ENCODE data around the gene PSMB2.

The PSMB2 gene

DNA sequence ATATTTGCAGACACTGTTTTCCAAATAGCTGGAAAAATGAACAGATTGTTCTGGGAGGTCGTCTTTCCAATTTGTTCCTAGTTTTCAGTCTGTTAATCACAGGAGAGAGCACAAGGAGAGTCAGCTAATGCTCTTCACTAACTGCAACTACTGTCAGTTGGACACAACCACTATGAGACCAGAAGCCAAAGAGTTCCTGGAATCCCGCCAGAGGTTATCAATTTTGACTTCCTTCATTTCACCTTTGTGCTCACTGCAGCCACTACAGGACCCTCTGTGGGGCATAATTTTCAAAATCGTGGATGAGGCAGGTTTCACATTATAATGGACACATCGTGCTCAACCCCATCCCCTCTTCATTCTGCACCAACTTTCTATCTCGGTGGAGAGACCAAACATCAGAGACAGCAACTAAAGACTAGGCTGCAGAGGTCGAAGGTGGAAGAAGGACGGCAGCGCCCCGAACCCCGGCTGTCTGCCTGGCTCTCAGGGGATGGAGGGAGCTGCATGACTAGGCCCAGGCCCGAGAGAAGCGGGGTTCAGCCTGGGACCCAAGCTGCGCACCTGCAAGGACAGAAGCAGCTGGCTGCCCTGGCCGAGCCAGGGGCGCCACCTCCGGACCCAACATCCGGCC is 84.7 kb downstream of the PSMB2 start:
- Mint-ChIP-seq H3K27ac (peak overlapping the region; percentile 31 to 77 (median 32)), H3K4me3 (peak overlapping the region; percentile 98 to 100 (median 99)), H3K9me3 (no peaks in the 10 kb centered on the region), H3K4me1 (peaks cover 47% of the 10 kb centered on the region), H3K27me3 (ENCODE audit: low read depth) (no peaks in the 10 kb centered on the region), H3K36me3 (ENCODE audit: low read depth) (peaks cover 22% of the 10 kb centered on the region)
- no peak for TF ChIP-seq CTCF (IDR thresholded peaks at IDR 0.05; ENCODE audit: unreplicated experiment in 3 of 3)

DNA sequence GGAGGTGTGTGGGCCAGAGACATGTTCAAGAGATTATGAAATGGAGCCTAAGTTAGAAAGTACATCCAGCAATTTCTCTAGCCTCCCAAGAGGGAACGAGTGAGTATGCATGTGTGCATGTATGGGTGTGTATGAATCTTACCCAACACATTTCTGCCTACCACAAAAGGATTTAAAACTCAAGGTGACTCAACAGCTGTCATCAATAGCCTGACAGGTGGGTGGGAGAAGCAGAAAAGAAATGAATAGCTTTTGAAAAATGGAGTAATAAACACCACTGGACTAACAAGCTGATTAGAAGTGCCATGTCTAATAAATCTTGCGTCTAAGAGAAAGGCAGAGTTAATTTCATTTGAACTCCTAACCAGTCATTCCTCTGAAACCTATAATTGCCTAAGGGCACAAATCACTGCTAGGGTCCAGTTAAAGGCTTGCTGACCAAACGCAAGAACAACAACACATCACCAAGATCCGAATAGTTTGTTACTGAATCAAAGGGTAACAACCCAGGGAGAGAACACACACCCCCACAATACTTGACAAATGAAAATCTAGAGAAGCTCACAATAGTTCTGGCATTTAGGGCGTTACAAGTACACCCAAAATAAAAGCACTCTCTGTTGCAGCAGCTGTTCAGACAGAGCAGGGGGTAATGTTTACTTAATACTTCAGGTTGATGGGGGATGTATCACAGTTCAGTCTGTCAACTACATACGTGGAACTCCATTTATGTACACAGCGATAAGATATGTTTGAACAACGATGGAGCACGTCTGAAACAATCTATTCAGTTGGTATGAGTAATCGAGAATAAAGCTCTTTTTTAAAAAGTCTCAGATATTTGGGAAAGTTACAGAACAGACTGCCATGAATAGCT is 85.5 kb downstream of the PSMB2 start:
- Mint-ChIP-seq H3K36me3 (ENCODE audit: low read depth) (peaks cover 21% of the 10 kb centered on the region), H3K4me1 (peaks cover 42% of the 10 kb centered on the region), H3K27ac (peak overlapping the region; percentile 31 to 77 (median 32)), H3K27me3 (ENCODE audit: low read depth) (no peaks in the 10 kb centered on the region), H3K9me3 (no peaks in the 10 kb centered on the region), H3K4me3 (peak overlapping the region; percentile 98 to 100 (median 99))
- no peak for TF ChIP-seq CTCF (IDR thresholded peaks at IDR 0.05; ENCODE audit: unreplicated experiment in 3 of 3)

DNA sequence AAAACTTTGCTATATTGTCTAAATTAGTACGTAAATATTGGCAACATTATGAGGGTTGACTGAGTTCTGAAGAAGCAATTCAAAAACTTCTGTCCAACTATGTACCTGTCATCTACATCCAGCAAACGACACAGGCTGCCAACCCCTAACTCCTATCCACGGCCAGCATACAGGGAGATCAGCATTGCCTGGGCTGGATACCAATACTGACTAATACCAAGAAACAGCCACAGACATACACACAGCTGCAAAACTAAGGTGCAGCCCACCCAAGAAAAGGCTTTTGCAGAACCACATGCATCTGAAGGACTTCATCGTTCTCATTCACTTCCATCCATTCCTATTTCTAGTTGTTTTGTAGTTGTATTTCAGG is 86.1 kb downstream of the PSMB2 start:
- H3K9me3 Mint-ChIP-seq = no peaks in the 10 kb centered on the region
- H3K4me1 Mint-ChIP-seq = peaks cover 42% of the 10 kb centered on the region
- peak overlapping the region; percentile 98 to 100 (median 99) for H3K4me3 Mint-ChIP-seq
- TF ChIP-seq CTCF (IDR thresholded peaks at IDR 0.05; ENCODE audit: unreplicated experiment in 3 of 3) = no peak
- H3K27ac Mint-ChIP-seq = peak overlapping the region; percentile 31 to 77 (median 32)
- H3K36me3 Mint-ChIP-seq (ENCODE audit: low read depth) = peaks cover 21% of the 10 kb centered on the region
- no peaks in the 10 kb centered on the region for H3K27me3 Mint-ChIP-seq (ENCODE audit: low read depth)

DNA sequence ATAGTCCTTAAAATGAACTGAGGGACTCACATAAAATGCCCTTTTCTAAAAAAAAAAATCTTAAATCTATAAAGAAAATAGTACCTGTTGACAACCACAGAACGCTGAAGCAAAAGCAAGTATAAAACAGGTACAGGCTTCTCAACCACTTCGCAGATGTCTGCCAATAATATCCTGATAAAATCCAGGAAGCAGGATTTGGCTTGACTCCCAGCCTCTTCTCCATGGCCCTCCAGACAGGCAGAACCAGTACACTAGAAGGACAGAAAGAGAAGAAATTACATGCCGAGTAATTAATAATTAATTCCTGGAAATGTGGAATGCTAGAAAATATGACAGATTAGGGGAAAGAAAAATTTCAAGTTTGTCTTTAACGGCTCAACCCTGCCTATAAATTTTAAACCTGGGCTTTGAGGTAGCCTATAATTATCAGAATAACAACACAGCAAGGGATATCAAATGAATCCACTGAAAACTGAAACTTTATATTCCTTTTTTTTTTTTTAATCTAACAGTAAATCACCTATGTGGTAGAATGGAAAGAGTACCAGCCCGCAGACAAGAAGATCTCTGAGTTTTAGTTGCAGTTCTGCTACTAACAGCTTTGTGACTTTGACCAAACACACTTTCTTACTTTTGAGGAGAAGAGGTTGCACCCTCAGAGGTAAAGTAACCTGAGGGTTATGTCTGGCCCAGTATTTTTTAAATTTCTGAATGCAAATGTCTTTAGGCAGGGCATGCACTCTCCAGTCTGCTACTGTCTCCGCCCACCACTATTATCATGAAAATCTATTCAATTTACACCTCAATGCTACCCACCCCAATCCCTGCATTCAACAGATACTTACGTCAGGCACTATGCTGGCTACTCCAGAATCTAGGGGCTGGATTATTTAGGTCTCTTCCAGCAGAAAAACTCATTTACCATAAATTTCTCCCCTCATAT is 86.8 kb downstream of the PSMB2 start:
- H3K36me3 Mint-ChIP-seq (ENCODE audit: low read depth) = peaks cover 27% of the 10 kb centered on the region

More for the DNA sequence above, 86.8 kb downstream of the PSMB2 start:
- H3K27me3 Mint-ChIP-seq (ENCODE audit: low read depth) = no peaks in the 10 kb centered on the region
- H3K4me1 Mint-ChIP-seq = peaks cover 37% of the 10 kb centered on the region
- peak overlapping the region; percentile 31 to 77 (median 69) for H3K27ac Mint-ChIP-seq
- H3K9me3 Mint-ChIP-seq = no peaks in the 10 kb centered on the region
- H3K4me3 Mint-ChIP-seq = peak overlapping the region; percentile 98 to 100 (median 99)
- TF ChIP-seq CTCF (IDR thresholded peaks at IDR 0.05; ENCODE audit: unreplicated experiment in 3 of 3) = no peak

Measured in nephron (organoid).